DOHH2 (cell line): ENCODE results near the gene NUP160.

Experiments
- H3F3A ChIP-seq: fragments of 200-600 bp; sonication (generic), shearing (Covaris generic); 2 replicates; pipeline ENCODE4 v1.6.0; 2016; ENCODE audit warnings: antibody characterized with exemption, mild to moderate bottlenecking; ENCODE audit not compliant: control insufficient read depth, insufficient read depth
- H3K27ac ChIP-seq: fragments of 200-600 bp; sonication (generic); 2 replicates; pipeline ENCODE4 v1.5.1; 2014; ENCODE audit warnings: low read depth, mild to moderate bottlenecking, low read length, moderate library complexity
- H3K27me3 ChIP-seq: fragments of 200-600 bp; sonication (generic); 2 replicates; pipeline ENCODE4 v1.6.1; 2014; ENCODE audit warnings: mild to moderate bottlenecking, low read length, mixed read lengths; ENCODE audit not compliant: control insufficient read depth
- H3K36me3 ChIP-seq: fragments of 200-600 bp; sonication (generic); 2 replicates; pipeline ENCODE4 v1.6.1; 2014; ENCODE audit warnings: mild to moderate bottlenecking, low read length, moderate library complexity, mixed read lengths; ENCODE audit not compliant: control insufficient read depth
- H3K4me1 ChIP-seq: fragments of 200-600 bp; sonication (generic); 2 replicates; pipeline ENCODE4 v1.6.1; 2014; ENCODE audit warnings: mild to moderate bottlenecking, low read length, mixed read lengths; ENCODE audit not compliant: control insufficient read depth
- H3K4me2 ChIP-seq: fragments of 200-600 bp; sonication (generic); 2 replicates; pipeline ENCODE4 v1.6.0; 2014; ENCODE audit warnings: mild to moderate bottlenecking, low read length, moderate library complexity
- H3K4me3 ChIP-seq: fragments of 200-600 bp; sonication (generic); 2 replicates; pipeline ENCODE4 v1.5.1; 2014; ENCODE audit warnings: mild to moderate bottlenecking, low read length, mixed read lengths
- H3K79me2 ChIP-seq: fragments of 200-600 bp; sonication (generic); 2 replicates; pipeline ENCODE4 v1.6.1; 2014; ENCODE audit warnings: mild to moderate bottlenecking, low read length, mixed read lengths; ENCODE audit not compliant: control insufficient read depth
- H3K9me2 ChIP-seq: fragments of 200-600 bp; sonication (generic); replicated peaks from 2 replicates; pipeline ENCODE4 v1.6.1; 2014; ENCODE audit warnings: mild to moderate bottlenecking, low read length, mixed read lengths; ENCODE audit not compliant: control insufficient read depth
- H3K9me3 ChIP-seq: fragments of 200-600 bp; sonication (generic); 2 replicates; pipeline ENCODE4 v1.6.1; 2014; ENCODE audit warnings: antibody characterized with exemption, low read length, mixed read lengths; ENCODE audit not compliant: control insufficient read depth, insufficient read depth
- H4K20me1 ChIP-seq: fragments of 200-600 bp; sonication (generic); 2 replicates; pipeline ENCODE4 v1.6.0; 2014; ENCODE audit warnings: low read depth, mild to moderate bottlenecking, antibody characterized with exemption, low read length, moderate library complexity; ENCODE audit not compliant: control insufficient read depth, insufficient read depth
- EZH2phosphoT487 ChIP-seq: fragments of 200-600 bp; sonication (generic); IDR thresholded peaks from 2 replicates; pipeline ENCODE4 v1.6.1; 2017; ENCODE audit warnings: borderline replicate concordance, mild to moderate bottlenecking, antibody characterized with exemption, low read length, moderate library complexity, mixed read lengths
- TF ChIP-seq, protein P1 (sequence below): fragments of 200-600 bp; sonication (generic); IDR thresholded peaks from one replicate; pipeline ENCODE4 v1.5.1; 2014; ENCODE audit warnings: antibody characterized with exemption, mild to moderate bottlenecking, low read depth, low read length; ENCODE audit not compliant: poor library complexity, severe bottlenecking

The NUP160 gene

DNA sequence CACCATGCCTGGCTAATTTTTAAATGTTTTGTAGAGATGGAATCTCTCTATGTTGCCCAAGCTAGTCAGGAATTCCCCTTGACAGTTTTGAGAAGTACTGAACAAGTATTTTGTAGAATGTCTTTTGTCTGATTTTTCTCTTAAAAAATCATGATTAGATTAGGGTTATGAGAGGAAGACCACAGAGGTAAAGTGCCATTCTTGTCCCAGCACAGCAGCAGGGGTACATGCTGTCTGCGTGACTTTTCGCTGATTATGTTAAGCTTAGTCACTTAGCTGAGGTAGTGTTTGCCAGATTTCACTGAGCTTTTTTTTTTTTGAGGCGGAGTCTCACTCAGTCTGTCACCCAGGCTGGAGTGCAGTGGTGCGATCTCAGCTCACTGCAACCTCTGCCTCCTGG lies 13.6 kb upstream of the NUP160 start:
- Histone ChIP-seq H3K4me2 (no peak overlapping the region), H3K4me1 (peaks cover 58% of the 10 kb centered on the region), H4K20me1 (peaks cover 6% of the 10 kb centered on the region; the same call in 1 of the 2 replicates)

DNA sequence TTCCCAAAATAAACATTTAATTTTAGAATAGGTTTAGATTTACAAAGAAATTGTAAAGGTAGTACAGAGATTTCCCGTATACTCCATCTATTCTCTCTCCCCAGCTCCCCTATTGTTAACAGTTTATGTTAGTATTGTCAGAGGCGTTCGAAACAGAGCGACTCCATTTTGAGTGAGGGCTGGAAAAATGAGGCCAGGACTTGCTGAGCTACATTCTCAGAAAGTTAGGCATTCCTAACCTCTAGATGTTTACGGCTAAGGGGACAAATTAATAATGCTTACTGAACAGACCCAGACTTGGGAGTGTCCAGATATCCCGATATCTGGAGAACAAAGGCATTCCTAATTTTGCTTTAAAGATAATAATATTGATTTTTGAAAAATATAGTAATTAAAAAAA lies 12.4 kb upstream of the NUP160 start:
- Histone ChIP-seq H3K36me3 (no peaks in the 10 kb centered on the region), H3K4me3 (no peak overlapping the region), H3K79me2 (no peaks in the 10 kb centered on the region), H3F3A (peaks cover 26% of the 10 kb centered on the region), H3K9me2 (no peaks in the 10 kb centered on the region), H3K27me3 (peaks cover 53% of the 10 kb centered on the region), H3K27ac (no peak overlapping the region), H3K4me2 (no peak overlapping the region), H3K4me1 (peaks cover 68% of the 10 kb centered on the region), H4K20me1 (peaks cover 6% of the 10 kb centered on the region; the same call in 1 of the 2 replicates), H3K9me3 (no peaks in the 10 kb centered on the region)
- TF ChIP-seq, protein P1, sequence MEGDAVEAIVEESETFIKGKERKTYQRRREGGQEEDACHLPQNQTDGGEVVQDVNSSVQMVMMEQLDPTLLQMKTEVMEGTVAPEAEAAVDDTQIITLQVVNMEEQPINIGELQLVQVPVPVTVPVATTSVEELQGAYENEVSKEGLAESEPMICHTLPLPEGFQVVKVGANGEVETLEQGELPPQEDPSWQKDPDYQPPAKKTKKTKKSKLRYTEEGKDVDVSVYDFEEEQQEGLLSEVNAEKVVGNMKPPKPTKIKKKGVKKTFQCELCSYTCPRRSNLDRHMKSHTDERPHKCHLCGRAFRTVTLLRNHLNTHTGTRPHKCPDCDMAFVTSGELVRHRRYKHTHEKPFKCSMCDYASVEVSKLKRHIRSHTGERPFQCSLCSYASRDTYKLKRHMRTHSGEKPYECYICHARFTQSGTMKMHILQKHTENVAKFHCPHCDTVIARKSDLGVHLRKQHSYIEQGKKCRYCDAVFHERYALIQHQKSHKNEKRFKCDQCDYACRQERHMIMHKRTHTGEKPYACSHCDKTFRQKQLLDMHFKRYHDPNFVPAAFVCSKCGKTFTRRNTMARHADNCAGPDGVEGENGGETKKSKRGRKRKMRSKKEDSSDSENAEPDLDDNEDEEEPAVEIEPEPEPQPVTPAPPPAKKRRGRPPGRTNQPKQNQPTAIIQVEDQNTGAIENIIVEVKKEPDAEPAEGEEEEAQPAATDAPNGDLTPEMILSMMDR = no peak
- no peak for TF ChIP-seq EZH2phosphoT487

More for the DNA sequence above, 13.6 kb upstream of the NUP160 start:
- H3K4me3 ChIP-seq = no peak overlapping the region
- no peaks in the 10 kb centered on the region for H3K36me3 ChIP-seq
- no peaks in the 10 kb centered on the region for H3K9me2 ChIP-seq
- peaks cover 52% of the 10 kb centered on the region for H3K27me3 ChIP-seq
- peaks cover 26% of the 10 kb centered on the region for H3F3A ChIP-seq
- no peak overlapping the region for H3K27ac ChIP-seq
- TF ChIP-seq, protein P1 = no peak
- TF ChIP-seq EZH2phosphoT487 = no peak
- H3K9me3 ChIP-seq = no peaks in the 10 kb centered on the region
- no peaks in the 10 kb centered on the region for H3K79me2 ChIP-seq

DNA sequence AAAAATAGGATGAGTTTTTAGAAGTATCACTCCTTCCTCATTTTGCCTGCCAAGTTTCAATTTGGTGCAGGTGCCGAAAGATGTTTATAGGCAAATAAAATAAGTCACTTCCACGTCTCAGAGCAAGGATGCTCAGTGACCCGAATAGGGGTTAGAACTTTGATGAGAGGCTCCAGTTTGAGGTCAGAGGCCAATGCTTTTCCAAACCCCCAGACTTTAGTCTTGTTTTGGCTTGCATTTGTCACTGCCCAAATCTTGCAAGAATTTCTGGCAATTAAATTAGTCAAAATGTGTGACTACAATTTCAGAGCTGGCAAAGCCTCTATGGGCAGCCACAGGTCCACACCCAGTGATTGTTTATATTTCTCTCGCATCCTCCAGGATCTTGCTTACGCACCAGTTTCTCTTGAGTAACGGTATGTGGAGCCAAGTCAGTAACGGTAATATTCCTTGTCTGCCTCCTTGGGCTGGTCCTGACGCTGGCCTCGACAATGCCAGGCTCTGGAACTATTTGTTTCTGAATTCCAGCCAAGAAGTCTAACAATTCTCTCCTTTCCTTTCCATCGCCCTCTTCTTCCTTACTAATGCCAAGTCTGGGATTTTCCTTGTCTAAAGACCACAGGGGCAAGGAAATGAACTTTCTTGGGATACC lies 9.9 kb upstream of the NUP160 start:
- H3K36me3 ChIP-seq = no peaks in the 10 kb centered on the region
- H3K9me2 ChIP-seq = no peaks in the 10 kb centered on the region
- no peaks in the 10 kb centered on the region for H4K20me1 ChIP-seq
- TF ChIP-seq, protein P1 = no peak
- TF ChIP-seq EZH2phosphoT487 = no peak
- H3K79me2 ChIP-seq = no peaks in the 10 kb centered on the region
- peak overlapping the region; percentile 65 for H3K27ac ChIP-seq
- H3K4me3 ChIP-seq = peak overlapping the region; percentile 14
- H3K4me2 ChIP-seq = peak overlapping the region; percentile 67
- peaks cover 63% of the 10 kb centered on the region for H3K4me1 ChIP-seq
- H3F3A ChIP-seq = peaks cover 14% of the 10 kb centered on the region
- peaks cover 33% of the 10 kb centered on the region for H3K27me3 ChIP-seq
- H3K9me3 ChIP-seq = no peaks in the 10 kb centered on the region
